Measurements from ENCODE around the gene PTK6.

Gene PTK6

DNA sequence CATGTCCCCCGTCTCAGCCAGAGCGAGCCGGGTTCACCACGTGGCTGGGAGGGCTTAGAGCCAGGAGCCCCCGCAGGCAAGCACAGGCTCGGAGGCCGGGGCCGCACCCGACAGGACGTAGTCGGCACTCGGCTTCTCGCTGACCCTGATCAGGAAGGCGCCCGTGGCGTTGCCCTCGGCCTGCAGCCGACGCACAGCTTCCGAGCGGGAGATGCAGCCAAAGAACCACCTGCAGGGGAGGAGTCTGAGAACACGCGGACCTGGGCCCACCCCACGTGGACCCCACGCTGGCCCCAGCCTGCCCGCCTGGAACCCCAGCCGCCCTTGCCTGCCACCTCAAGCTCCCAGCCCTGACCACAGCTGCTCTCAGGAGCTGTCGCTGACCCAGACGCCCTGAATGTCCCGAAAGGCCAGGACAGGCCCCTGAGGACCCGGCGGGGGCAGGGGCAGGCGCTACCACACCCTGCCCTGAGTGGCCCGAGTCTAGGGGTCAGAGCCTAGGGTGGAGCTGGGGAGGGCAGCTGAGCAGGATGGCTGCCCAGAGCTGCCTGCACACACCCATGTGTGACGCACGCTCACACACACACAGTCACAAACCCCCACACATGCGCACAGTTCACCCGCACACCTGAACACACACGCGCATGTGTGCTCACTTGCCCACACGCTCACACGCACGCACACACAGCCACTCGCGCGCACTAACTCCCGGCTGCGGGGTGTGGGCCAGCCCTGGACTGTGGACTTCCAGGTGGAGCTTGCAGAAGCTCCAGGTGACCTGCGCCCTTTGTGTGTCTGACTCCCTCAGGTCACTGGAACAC, 2.1 kb downstream of the PTK6 start (continued):
- TF ChIP-seq, protein P1, sequence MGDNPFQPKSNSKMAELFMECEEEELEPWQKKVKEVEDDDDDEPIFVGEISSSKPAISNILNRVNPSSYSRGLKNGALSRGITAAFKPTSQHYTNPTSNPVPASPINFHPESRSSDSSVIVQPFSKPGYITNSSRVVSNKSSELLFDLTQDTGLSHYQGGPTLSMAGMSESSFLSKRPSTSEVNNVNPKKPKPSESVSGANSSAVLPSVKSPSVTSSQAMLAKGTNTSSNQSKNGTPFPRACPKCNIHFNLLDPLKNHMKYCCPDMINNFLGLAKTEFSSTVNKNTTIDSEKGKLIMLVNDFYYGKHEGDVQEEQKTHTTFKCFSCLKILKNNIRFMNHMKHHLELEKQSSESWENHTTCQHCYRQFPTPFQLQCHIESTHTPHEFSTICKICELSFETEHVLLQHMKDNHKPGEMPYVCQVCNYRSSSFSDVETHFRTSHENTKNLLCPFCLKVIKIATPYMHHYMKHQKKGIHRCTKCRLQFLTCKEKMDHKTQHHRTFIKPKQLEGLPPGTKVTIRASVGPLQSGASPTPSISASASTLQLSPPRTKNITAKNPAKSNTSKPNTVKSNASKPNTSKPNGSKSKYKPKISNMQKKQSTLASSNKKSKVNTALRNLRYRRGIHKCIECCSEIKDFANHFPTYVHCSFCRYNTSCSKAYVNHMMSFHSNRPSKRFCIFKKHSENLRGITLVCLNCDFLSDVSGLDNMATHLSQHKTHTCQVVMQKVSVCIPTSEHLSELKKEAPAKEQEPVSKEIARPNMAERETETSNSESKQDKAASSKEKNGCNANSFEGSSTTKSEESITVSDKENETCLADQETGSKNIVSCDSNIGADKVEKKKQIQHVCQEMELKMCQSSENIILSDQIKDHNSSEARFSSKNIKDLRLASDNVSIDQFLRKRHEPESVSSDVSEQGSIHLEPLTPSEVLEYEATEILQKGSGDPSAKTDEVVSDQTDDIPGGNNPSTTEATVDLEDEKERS (tag by site-specific recombination; IDR thresholded peaks at IDR 0.05): no peak
- peak; percentile 81 for TF ChIP-seq ZBTB7A (tag by site-specific recombination; IDR thresholded peaks at IDR 0.05; ENCODE audit: low read depth)
- no peak for TF ChIP-seq ZNF513 (tag by site-specific recombination; IDR thresholded peaks at IDR 0.05)
- peak; percentile 19; the same call in 1 of the 2 replicates for TF ChIP-seq ZFHX2 (tag by site-specific recombination; conservative IDR thresholded peaks at IDR 0.05)
- TF ChIP-seq, protein P2, sequence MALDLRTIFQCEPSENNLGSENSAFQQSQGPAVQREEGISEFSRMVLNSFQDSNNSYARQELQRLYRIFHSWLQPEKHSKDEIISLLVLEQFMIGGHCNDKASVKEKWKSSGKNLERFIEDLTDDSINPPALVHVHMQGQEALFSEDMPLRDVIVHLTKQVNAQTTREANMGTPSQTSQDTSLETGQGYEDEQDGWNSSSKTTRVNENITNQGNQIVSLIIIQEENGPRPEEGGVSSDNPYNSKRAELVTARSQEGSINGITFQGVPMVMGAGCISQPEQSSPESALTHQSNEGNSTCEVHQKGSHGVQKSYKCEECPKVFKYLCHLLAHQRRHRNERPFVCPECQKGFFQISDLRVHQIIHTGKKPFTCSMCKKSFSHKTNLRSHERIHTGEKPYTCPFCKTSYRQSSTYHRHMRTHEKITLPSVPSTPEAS (tag by site-specific recombination; IDR thresholded peaks at IDR 0.05): peak; percentile 34; the same call in 1 of the 2 replicates
- TF ChIP-seq ZNF404 (tag by site-specific recombination; IDR thresholded peaks at IDR 0.05): no peak
- 0 out of 2 replicates have a peak, but pooled peaks have one; percentile 48 for TF ChIP-seq ZBTB10 (tag by site-specific recombination; IDR thresholded peaks at IDR 0.05)
- peak; percentile 82 for TF ChIP-seq ZEB2 (tag by site-specific recombination; IDR thresholded peaks at IDR 0.05)
- TF ChIP-seq ZNF692 (tag by site-specific recombination; IDR thresholded peaks at IDR 0.05): peak; percentile 59
- TF ChIP-seq ZNF837 (tag by site-specific recombination; IDR thresholded peaks at IDR 0.05): 0 out of 2 replicates have a peak, but pooled peaks have one; percentile 82
- no peak for TF ChIP-seq ZNF214 (tag by site-specific recombination; IDR thresholded peaks at IDR 0.05; ENCODE audit: borderline replicate concordance)

- Histone ChIP-seq H3K36me3 (ENCODE audit: control insufficient read depth in 2 of 2, insufficient read depth in 1 of 2, low read length in 2 of 2) (no peaks in the 10 kb centered on the region), H3K27ac (ENCODE audit: extremely low read depth, low read depth, low read length) (no peak overlapping the region), H3K4me3 (ENCODE audit: low read depth, low read length) (no peak overlapping the region), H3K4me1 (ENCODE audit: control insufficient read depth, insufficient read depth, low read length) (no peaks in the 10 kb centered on the region), H3K9me3 (ENCODE audit: control insufficient read depth, insufficient read depth, low read depth, low read length) (no peaks in the 10 kb centered on the region)
- ChIA-PET POLR2A (interaction anchor here (1.4 kb wide), 1 partner anchor 10 kb away, joined by 3 read pairs; no protein-coding TSS in a partner anchor), CTCF (interaction anchor here (0.6 kb wide), 1 partner anchor 13 kb away, joined by 3 read pairs; no protein-coding TSS in a partner anchor)
- TF ChIP-seq ZNF707 (tag by site-specific recombination; IDR thresholded peaks at IDR 0.05) (no peak), ZNF48 (tag by site-specific recombination; IDR thresholded peaks at IDR 0.05) (no peak), ZNF624 (tag by site-specific recombination; IDR thresholded peaks at IDR 0.05) (no peak), ZNF423 (tag by site-specific recombination; IDR thresholded peaks at IDR 0.05) (peak; percentile 77), ZNF600 (tag by site-specific recombination; IDR thresholded peaks at IDR 0.05) (0 out of 2 replicates have a peak, but pooled peaks have one; percentile 3), ZSCAN18 (tag by site-specific recombination; IDR thresholded peaks at IDR 0.05) (no peak), ZNF155 (tag by site-specific recombination; IDR thresholded peaks at IDR 0.05) (no peak), ZNF362 (tag by site-specific recombination; IDR thresholded peaks at IDR 0.05) (no peak), ZNF16 (tag by site-specific recombination; IDR thresholded peaks at IDR 0.05; ENCODE audit: low read depth) (no peak)
Measured at GRCh38 chr20:63534427-63534830, 2.7 kb downstream of the PTK6 start.

All from HEK293 (cell line).